Hematopoietic multipotent progenitor cell treated with erythropoietin and hydrocortisone succinate and interleukin-3 and kit ligand, for 15 days (in vitro differentiated cells): ENCODE results near the gene INSYN2A.

ENCODE experiments used
- DNase-seq: peaks from one replicate; pipeline ENCODE4 v3.0.0-alpha.2; 2015; ENCODE audit warnings: low spot score

Gene INSYN2A

DNA sequence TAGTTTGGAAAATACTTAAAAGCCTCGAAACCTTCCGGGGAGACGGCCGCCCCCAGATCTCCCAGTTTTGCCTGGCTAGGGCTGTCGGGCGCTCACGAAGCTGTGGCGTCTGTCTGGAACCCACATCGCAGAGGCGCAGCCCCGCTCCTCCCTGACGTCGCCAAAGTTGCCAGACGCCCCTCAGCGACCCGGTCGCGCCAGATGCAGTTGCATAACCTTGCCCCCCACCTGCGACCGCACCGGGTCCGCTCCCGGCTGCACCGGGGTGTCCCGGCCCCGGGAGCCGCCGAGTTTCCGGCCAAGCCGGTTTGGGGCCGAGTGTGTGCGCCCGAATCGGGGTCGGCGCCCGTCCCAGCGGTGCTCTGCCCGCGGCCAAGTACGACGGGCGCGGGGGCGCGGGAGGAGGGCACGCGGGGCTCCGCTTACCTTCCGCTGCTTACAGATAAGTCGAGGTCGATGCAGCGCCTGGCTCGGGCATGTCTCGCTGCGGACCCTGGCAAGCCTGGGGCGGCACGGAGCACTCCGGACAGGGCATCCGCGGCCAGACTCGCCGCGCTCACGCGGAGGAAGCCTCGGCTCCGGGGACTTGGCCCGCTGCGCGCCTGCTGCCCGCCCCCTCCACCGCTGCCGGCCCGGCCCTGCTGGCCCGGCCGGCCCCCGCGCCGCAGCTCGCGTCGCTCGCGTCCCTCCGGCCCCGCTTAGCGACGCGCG lies 665 bp downstream of the INSYN2A start:
- DNase-seq, result no peak

DNA sequence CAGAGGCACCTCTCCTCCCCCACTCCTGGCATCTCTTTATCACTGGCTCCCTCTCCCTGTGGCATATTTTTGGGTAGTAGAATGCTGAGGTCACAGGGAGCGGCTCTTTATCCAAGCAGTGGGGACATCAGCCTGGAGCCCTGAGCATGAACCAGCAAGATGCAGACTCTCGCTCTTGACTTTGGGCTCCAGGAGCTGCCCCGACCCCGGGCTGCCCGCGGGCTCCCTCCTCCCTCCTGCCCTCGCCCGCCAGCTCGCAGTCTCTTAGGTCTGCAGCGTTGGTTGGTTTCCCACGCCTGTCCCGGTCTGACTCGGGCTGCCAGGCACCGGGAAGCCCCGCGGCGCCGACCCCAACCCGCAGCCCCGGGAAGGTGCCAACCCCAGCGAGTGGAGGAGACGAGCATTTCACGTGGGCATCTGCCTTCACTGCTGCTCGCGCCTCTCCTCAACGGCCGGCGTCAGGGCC lies 1.3 kb downstream of the INSYN2A start:
- no peak for DNase-seq

DNA sequence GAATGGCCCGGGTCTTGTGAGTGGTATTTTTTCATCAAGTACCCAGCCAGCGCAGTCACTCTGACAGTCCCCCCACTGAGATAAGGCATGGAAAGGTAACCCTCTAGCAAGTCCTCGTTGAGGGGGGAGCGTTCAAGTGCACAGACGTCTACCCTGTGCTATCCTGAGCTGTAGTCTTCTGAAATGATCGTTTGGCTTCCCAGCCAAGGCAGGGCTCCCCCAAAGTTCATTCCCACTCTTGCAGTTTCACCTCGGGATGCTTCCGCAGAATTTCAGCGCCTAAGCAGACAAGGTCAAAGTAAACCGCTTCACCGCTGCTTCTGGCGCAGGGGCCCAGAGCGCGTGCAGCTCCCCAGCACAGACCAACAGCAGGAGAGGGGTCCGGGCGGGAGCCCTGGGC lies 1.8 kb downstream of the INSYN2A start:
- DNase-seq, result no peak

GRCh38 chr10:127194111-127194510 lies 2.3 kb downstream of the INSYN2A start:
- DNase-seq, result no peak

- no peak for DNase-seq
These were observed 3.3 kb downstream of the INSYN2A start for GRCh38 chr10:127193125-127193524.

DNA sequence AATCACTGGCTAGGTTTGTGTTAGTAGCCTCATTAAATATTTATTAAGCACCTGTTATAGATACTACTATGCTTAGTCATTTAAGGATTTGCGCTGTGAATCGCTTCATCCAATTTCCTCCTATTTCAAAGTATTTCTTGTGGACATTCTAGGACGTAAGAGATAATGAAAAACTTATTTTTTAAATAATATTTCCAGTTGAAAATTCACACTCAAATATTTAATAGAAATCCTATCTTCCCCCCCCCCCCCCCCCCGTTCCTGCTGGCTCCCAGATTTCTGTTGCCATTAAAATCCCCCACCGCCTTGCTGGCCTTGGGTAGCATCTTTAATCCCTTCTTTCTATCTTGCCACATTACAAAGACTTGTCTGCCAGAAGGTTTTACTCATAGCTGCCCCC lies 6.0 kb downstream of the INSYN2A start:
- no peak for DNase-seq

DNA sequence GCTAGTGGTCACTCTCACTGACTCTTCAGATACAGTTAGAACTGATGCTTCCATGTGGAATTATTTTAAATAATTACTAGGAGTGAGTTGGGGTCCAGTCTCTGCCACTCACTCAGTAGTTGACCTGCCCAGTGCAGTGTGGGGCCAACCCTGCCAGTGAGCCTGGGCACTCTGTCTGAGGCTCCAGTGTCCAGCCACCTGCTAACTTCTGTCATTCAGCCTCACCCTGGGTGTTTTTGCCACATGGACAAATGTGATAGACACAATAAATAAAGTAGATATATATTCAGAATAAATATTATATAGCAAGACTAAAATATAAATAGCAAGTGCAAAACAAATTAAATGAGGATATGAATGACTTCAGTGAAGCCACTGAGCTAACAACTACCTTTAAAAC lies 7.2 kb downstream of the INSYN2A start:
- no peak for DNase-seq

DNA sequence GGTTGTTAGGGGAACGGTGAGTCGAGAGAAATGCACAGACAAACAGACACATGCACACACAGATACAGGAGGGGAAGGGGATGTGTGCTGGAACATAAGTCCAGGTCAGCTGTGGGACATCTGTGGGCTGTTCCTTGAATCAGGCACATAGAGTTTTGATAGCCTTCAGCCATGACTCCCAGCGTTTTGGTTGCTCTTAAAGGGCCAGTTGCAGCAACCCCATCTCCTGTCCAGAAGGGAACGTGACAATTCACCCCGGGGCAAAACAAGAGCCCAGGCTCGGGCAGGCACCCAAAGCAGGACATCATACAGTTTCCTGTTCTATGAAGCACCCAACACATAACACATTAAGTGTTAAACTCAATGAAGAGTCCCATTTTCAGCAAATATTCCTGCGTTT lies 9.6 kb downstream of the INSYN2A start:
- DNase-seq, result no peak

GRCh38 chr10:127184582-127184981 lies 11.8 kb downstream of the INSYN2A start:
- DNase-seq, result no peak

- no peak for DNase-seq
These were observed 14.2 kb downstream of the INSYN2A start for GRCh38 chr10:127182161-127182560.

GRCh38 chr10:127179612-127180250 lies 16.7 kb downstream of the INSYN2A start:
- no peak for DNase-seq

GRCh38 chr10:127176649-127177048 lies 19.7 kb downstream of the INSYN2A start:
- DNase-seq, result no peak

- no peak for DNase-seq
These were observed 20.9 kb downstream of the INSYN2A start for GRCh38 chr10:127175357-127176110.

GRCh38 chr10:127174866-127175265 lies 21.5 kb downstream of the INSYN2A start:
- no peak for DNase-seq

DNA sequence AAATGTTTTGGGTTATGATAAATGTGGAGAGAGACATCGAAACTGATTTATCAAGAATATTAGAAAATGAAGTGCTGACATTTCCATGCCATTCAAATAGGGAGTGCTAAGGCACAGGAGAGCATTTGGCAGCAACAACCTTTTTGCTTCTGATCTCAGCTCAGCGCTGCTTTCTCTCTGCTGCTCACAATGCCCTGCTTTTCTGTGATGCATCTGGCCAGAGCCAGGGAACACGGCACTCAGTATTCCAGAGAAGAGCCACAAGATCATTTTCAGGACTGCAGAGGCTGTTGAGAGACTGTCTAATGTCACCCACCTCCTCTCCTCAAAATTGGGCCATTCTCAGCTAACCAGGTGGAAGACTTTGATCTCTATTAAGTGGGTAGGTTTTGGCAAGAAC lies 28.1 kb downstream of the INSYN2A start:
- DNase-seq, result no peak

DNA sequence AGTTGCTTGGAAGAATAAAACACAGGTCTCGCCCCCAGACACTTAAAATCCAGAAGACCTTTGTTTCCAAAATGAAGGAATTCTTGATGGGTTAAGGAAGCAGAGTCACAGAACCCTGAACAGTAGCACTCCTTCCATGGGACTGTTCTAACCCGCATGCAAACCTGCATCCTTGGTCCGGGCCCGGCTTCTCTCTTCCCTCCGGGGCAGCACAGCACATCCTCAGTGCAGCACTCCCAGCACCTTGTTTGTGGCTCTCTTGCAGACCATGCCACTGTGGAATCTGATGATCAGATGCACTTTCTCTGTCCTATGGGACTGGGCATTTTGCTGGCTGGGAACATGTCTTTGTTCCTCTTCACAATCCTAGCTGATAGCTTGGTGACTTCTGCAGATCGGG lies 33.5 kb downstream of the INSYN2A start:
- DNase-seq, result no peak

DNA sequence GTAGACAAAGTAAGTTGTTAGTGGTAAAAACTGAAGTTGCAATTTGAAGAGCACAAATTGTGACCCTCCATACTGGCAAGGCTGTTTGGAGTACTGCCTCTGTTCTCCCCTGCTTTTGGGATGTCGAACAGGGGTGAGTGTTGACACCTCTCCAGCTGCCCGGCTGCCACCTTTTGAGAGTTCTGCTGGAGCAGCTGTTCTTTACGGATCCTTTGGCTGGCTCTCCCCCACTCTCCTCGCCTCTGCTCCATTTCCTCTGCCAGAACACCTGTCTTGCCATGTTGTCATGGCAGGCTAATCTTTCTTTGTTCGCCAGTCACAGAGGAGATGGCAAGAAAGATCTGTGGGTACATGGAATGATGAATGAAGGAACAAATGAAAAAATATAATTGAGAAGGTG lies 34.9 kb downstream of the INSYN2A start:
- DNase-seq, result no peak

GRCh38 chr10:127159648-127160245 lies 36.6 kb downstream of the INSYN2A start:
- DNase-seq, result no peak

DNA sequence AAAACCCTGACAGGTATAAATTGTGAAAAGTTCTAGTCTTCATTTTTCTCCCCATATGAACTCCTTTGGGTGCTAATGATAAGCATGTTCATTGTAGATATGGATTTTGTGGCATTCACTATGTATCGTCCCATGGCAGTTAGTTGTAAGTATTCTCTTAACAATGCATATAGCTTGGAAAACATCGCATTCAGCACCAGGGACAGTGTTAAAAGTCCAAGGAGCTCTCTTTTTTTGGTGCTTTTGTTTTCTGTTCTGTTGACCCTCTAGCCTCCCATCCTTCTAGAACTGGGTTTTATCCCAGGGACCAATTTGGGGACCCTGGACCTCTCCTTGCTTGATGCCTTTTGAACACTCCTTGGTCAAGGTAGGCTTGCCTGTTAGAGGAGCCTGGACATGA lies 37.7 kb downstream of the INSYN2A start:
- no peak for DNase-seq

DNA sequence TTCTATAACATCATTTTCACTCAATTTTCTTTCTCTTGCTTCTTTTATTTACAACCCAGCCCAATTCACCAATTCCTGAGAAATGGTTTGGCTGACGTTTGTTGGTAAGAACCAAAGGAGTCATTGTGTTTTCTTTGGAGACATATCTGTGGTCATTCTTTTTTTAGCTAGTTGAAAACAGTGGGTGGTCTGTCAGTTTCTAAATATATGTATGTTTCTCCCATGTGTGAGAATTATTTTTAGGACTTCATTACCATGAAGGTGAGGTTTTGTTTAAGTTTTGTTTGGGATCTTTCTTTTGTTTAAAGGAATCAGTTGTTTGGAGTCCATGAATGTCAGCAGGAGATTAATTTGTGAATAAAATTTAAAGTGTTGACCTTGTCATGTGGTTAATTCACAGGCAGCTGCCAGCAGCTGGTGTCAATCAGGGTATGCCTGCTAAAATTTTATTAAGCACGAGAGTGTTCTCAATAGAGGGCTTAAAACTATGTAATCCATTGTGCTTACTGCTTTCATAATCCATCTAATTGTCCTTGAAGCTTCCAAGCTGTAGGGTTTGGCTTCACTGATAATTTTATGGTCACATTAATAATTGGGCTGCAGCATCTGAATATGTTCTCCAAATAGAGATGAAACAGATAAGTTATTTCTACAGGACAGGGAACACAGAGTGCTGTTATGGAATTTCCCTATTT lies 38.7 kb downstream of the INSYN2A start:
- no peak for DNase-seq

GRCh38 chr10:127157089-127157488 lies 39.3 kb downstream of the INSYN2A start:
- no peak for DNase-seq
